HepG2 (cell line): ENCODE results near the gene ANAPC16. TPM values are rescaled to one million over a fixed set of nuclear protein-coding genes. Genes with fewer than 3 reads are reported as not detected.

Experiments used
- ARNT ChIP-seq: fragments of 450-650 bp; IDR thresholded peaks from 2 replicates; pipeline ENCODE4 v1.6.1; 2017
- ATF1 ChIP-seq: IDR thresholded peaks from 2 replicates; pipeline ENCODE4 v1.6.1; 2016; ENCODE audit warnings: mild to moderate bottlenecking, control low read depth
- CBFB ChIP-seq: sonication (generic); formaldehyde crosslinking; IDR thresholded peaks from 2 replicates; pipeline ENCODE4 v1.4.0; 2020; ENCODE audit warnings: missing genetic modification reagents
- FOXO1 ChIP-seq: sonication (generic); formaldehyde crosslinking; IDR thresholded peaks from 2 replicates; pipeline ENCODE4 v1.4.0; 2020; ENCODE audit warnings: missing genetic modification reagents
- HDAC2 ChIP-seq: sonication (generic); formaldehyde crosslinking; IDR thresholded peaks from 2 replicates; pipeline ENCODE4 v1.4.0; 2020; ENCODE audit warnings: missing genetic modification reagents
- KDM4B ChIP-seq: sonication (generic); formaldehyde crosslinking; IDR thresholded peaks from 2 replicates; pipeline ENCODE4 v1.4.0; 2020; ENCODE audit warnings: missing genetic modification reagents
- LCORL ChIP-seq, 2 experiments: fragments of 450-650 bp in 1 of 2; sonication (generic) in 1 of 2; formaldehyde crosslinking in 1 of 2; IDR thresholded peaks; 2 replicates each; pipeline versions ENCODE4 v1.5.0 to v1.6.1; 2017 to 2020; ENCODE audit warnings: antibody characterized with exemption in 1 of 2, missing genetic modification reagents in 1 of 2
- NCOA1 ChIP-seq: sonication (generic); formaldehyde crosslinking; IDR thresholded peaks from 2 replicates; pipeline ENCODE4 v1.9.0; 2021; ENCODE audit warnings: missing genetic modification reagents
- NONO ChIP-seq, 2 experiments: fragments of 450-650 bp in 1 of 2; sonication (generic) in 1 of 2; formaldehyde crosslinking in 1 of 2; IDR thresholded peaks in 1 of 2; conservative IDR thresholded peaks in 1 of 2; 2 replicates each; pipeline versions ENCODE4 v1.6.1 to v1.8.0; 2017 to 2022; ENCODE audit warnings: mild to moderate bottlenecking in 1 of 2, missing genetic modification reagents in 1 of 2, moderate library complexity in 1 of 2
- NR1H2 ChIP-seq: sonication (generic); formaldehyde crosslinking; IDR thresholded peaks from 2 replicates; pipeline ENCODE4 v1.8.1; 2022; ENCODE audit warnings: low read depth, missing genetic modification reagents, borderline replicate concordance
- SKI ChIP-seq: fragments of 450-650 bp; IDR thresholded peaks from one replicate; pipeline ENCODE4 v1.6.1; 2018; ENCODE audit warnings: mild to moderate bottlenecking; ENCODE audit not compliant: partially characterized antibody
- SMAD9 ChIP-seq: sonication (generic); formaldehyde crosslinking; IDR thresholded peaks from 2 replicates; pipeline ENCODE4 v1.5.1; 2020; ENCODE audit warnings: mild to moderate bottlenecking, missing genetic modification reagents
- SNAPC2 ChIP-seq: sonication (generic); formaldehyde crosslinking; IDR thresholded peaks from 2 replicates; pipeline ENCODE4 v1.8.1; 2022; ENCODE audit warnings: mild to moderate bottlenecking, missing genetic modification reagents
- U2AF1 ChIP-seq: fragments of 200-400 bp; formaldehyde crosslinking; optimal IDR thresholded peaks from 2 replicates; pipeline ENCODE3; 2017; ENCODE audit warnings: mild to moderate bottlenecking, low read depth, low read length
- ZFP1 ChIP-seq: IDR thresholded peaks from 2 replicates; pipeline ENCODE4 v1.6.1; 2016
- ZNF350 ChIP-seq: sonication (generic); formaldehyde crosslinking; IDR thresholded peaks from 2 replicates; pipeline ENCODE4 v1.4.0; 2020; ENCODE audit warnings: mild to moderate bottlenecking, low read depth, missing genetic modification reagents, borderline replicate concordance
- ZNF563 ChIP-seq: sonication (generic); formaldehyde crosslinking; IDR thresholded peaks from 2 replicates; pipeline ENCODE4 v1.8.0; 2022; ENCODE audit warnings: mild to moderate bottlenecking, moderate library complexity, missing genetic modification reagents
- polyA plus RNA-seq, 8 experiments: library from polyadenylated mRNA; depleted of rRNA in 3 of 8; stranded (reverse) in 7 of 8; unstranded in 1 of 8; fragments of >200 nt; fragmentation: Illumina TruSeq in 4 of 8; extraction: Trizol in 4 of 8; gene quantifications; 2 replicates each; pipeline versions ENCODE4 v1.2.1 to v1.2.3, GENCODE V29; 2011 to 2016; ENCODE audit warnings: low read depth in 4 of 8, missing spikeins in 1 of 8, mixed read lengths in 1 of 8; ENCODE audit not compliant: insufficient read depth in 1 of 8
- total RNA-seq, 5 experiments: library from RNA; depleted of rRNA; stranded (reverse); fragments of >200 nt; fragmentation: Illumina TruSeq; extraction: Trizol; gene quantifications; 2 replicates each; pipeline ENCODE4 v1.2.3, GENCODE V29; 2016; ENCODE audit warnings: low read depth in 1 of 5
- TF ChIP-seq, protein P1 (sequence below): sonication (generic); formaldehyde crosslinking; IDR thresholded peaks from 2 replicates; pipeline ENCODE4 v1.4.0; 2020; ENCODE audit warnings: missing genetic modification reagents, low read depth, mild to moderate bottlenecking, borderline replicate concordance
- TF ChIP-seq, protein P2 (sequence below): sonication (generic); formaldehyde crosslinking; IDR thresholded peaks from 2 replicates; pipeline ENCODE4 v1.4.0; 2020; ENCODE audit warnings: missing genetic modification reagents
- TF ChIP-seq, protein P3 (sequence below): sonication (generic); formaldehyde crosslinking; conservative IDR thresholded peaks from 2 replicates; pipeline ENCODE4 v1.8.1; 2023; ENCODE audit warnings: missing genetic modification reagents
- TF ChIP-seq, protein P4 (sequence below): sonication (generic); formaldehyde crosslinking; IDR thresholded peaks from 2 replicates; pipeline ENCODE4 v1.4.0; 2020; ENCODE audit warnings: missing genetic modification reagents, borderline replicate concordance
- TF ChIP-seq, protein P5 (sequence below), 2 experiments: fragments of 450-650 bp in 1 of 2; sonication (generic) in 1 of 2; formaldehyde crosslinking; IDR thresholded peaks; 2 replicates each; pipeline versions ENCODE4 v1.5.0 to v1.8.0; 2020 to 2022; ENCODE audit warnings: mild to moderate bottlenecking in 1 of 2, missing genetic modification reagents in 1 of 2
- TF ChIP-seq, protein P6 (sequence below): IDR thresholded peaks from 2 replicates; pipeline ENCODE4 v1.6.1; 2016; ENCODE audit warnings: missing genetic modification reagents, missing compliant biosample characterization

ANAPC16 gene
- total and polyA plus RNA-seq, 2 of the 13 experiments (the other 11 are each of a cell fraction or from before 2014, with no cell fraction given): 74.8 to 89.4 TPM

DNA sequence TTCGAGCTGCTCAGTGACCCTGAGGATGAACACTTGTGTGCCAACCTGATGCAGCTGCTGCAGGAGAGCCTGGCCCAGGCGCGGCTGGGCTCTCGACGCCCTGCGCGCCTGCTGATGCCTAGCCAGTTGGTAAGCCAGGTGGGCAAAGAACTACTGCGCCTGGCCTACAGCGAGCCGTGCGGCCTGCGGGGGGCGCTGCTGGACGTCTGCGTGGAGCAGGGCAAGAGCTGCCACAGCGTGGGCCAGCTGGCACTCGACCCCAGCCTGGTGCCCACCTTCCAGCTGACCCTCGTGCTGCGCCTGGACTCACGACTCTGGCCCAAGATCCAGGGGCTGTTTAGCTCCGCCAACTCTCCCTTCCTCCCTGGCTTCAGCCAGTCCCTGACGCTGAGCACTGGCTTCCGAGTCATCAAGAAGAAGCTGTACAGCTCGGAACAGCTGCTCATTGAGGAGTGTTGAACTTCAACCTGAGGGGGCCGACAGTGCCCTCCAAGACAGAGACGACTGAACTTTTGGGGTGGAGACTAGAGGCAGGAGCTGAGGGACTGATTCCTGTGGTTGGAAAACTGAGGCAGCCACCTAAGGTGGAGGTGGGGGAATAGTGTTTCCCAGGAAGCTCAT lies 59.0 kb downstream of the ANAPC16 start (continued):
- no peak for TF ChIP-seq ARNT
- peak; percentile 14; the same call in 1 of the 2 replicates for TF ChIP-seq SNAPC2 (CRISPR knock-in tag)
- TF ChIP-seq ZFP1 (CRISPR knock-in tag): no peak
- TF ChIP-seq SMAD9: no peak
- no peak for TF ChIP-seq NONO (IDR thresholded peaks at IDR 0.05)
- peak; percentile 69; the same call in 1 of the 2 replicates for TF ChIP-seq NONO (CRISPR knock-in tag; conservative IDR thresholded peaks at IDR 0.05)
- TF ChIP-seq, protein P1, sequence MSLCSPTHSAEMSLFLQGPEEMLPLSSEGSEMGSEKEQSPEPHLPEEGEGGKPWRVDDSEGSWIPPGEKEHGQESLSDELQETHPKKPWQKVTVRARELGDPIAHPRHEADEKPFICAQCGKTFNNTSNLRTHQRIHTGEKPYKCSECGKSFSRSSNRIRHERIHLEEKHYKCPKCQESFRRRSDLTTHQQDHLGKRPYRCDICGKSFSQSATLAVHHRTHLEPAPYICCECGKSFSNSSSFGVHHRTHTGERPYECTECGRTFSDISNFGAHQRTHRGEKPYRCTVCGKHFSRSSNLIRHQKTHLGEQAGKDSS (CRISPR knock-in tag): peak; percentile 77; the same call in 1 of the 2 replicates
- no peak for TF ChIP-seq NR1H2 (CRISPR knock-in tag)
- peak; percentile 32; the same call in 1 of the 2 replicates for TF ChIP-seq FOXO1 (CRISPR knock-in tag)
- TF ChIP-seq SKI: no peak
- no peak for TF ChIP-seq U2AF1
- TF ChIP-seq, protein P2, sequence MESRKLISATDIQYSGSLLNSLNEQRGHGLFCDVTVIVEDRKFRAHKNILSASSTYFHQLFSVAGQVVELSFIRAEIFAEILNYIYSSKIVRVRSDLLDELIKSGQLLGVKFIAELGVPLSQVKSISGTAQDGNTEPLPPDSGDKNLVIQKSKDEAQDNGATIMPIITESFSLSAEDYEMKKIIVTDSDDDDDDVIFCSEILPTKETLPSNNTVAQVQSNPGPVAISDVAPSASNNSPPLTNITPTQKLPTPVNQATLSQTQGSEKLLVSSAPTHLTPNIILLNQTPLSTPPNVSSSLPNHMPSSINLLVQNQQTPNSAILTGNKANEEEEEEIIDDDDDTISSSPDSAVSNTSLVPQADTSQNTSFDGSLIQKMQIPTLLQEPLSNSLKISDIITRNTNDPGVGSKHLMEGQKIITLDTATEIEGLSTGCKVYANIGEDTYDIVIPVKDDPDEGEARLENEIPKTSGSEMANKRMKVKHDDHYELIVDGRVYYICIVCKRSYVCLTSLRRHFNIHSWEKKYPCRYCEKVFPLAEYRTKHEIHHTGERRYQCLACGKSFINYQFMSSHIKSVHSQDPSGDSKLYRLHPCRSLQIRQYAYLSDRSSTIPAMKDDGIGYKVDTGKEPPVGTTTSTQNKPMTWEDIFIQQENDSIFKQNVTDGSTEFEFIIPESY (CRISPR knock-in tag): 0 out of 2 replicates have a peak, but pooled peaks have one; percentile 32
- TF ChIP-seq ATF1 (CRISPR knock-in tag): no peak
- TF ChIP-seq, protein P3, sequence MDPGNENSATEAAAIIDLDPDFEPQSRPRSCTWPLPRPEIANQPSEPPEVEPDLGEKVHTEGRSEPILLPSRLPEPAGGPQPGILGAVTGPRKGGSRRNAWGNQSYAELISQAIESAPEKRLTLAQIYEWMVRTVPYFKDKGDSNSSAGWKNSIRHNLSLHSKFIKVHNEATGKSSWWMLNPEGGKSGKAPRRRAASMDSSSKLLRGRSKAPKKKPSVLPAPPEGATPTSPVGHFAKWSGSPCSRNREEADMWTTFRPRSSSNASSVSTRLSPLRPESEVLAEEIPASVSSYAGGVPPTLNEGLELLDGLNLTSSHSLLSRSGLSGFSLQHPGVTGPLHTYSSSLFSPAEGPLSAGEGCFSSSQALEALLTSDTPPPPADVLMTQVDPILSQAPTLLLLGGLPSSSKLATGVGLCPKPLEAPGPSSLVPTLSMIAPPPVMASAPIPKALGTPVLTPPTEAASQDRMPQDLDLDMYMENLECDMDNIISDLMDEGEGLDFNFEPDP (CRISPR knock-in tag): no peak
- TF ChIP-seq, protein P4, sequence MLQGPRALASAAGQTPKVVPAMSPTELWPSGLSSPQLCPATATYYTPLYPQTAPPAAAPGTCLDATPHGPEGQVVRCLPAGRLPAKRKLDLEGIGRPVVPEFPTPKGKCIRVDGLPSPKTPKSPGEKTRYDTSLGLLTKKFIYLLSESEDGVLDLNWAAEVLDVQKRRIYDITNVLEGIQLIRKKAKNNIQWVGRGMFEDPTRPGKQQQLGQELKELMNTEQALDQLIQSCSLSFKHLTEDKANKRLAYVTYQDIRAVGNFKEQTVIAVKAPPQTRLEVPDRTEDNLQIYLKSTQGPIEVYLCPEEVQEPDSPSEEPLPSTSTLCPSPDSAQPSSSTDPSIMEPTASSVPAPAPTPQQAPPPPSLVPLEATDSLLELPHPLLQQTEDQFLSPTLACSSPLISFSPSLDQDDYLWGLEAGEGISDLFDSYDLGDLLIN (CRISPR knock-in tag): no peak
- TF ChIP-seq LCORL (IDR thresholded peaks at IDR 0.05): no peak
- TF ChIP-seq LCORL (CRISPR knock-in tag; IDR thresholded peaks at IDR 0.05): peak; percentile 70
- TF ChIP-seq ZNF563 (CRISPR knock-in tag): 0 out of 2 replicates have a peak, but pooled peaks have one; percentile 28
- TF ChIP-seq CBFB (CRISPR knock-in tag): no peak
- TF ChIP-seq KDM4B (CRISPR knock-in tag): no peak; the same call in 1 of the 2 replicates
- TF ChIP-seq, protein P5, sequence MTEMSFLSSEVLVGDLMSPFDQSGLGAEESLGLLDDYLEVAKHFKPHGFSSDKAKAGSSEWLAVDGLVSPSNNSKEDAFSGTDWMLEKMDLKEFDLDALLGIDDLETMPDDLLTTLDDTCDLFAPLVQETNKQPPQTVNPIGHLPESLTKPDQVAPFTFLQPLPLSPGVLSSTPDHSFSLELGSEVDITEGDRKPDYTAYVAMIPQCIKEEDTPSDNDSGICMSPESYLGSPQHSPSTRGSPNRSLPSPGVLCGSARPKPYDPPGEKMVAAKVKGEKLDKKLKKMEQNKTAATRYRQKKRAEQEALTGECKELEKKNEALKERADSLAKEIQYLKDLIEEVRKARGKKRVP (CRISPR knock-in tag; IDR thresholded peaks at IDR 0.05): peak in 1 of 2 experiments; percentile 40; a peak in 1 of 4 replicates
- no peak for TF ChIP-seq ZNF350
- peak; percentile 36; the same call in 1 of the 2 replicates for TF ChIP-seq HDAC2
- TF ChIP-seq NCOA1 (CRISPR knock-in tag): no peak
- TF ChIP-seq, protein P6, sequence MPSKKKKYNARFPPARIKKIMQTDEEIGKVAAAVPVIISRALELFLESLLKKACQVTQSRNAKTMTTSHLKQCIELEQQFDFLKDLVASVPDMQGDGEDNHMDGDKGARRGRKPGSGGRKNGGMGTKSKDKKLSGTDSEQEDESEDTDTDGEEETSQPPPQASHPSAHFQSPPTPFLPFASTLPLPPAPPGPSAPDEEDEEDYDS (CRISPR knock-in tag): no peak
